Gastroesophageal sphincter (tissue), 4 donors: ENCODE measurements around the gene C19orf47. TPM values are rescaled to one million over a fixed set of nuclear protein-coding genes. Genes with fewer than 3 reads are reported as not detected.
A peak's percentile ranks its signal among the peaks of the same experiment; 100 is the strongest.

Experiments used
- ATAC-seq: fragments of 150-250 bp; one replicate; pipeline ENCODE4 v1.9.1; 2016; ENCODE audit warnings: mild to moderate bottlenecking, moderate library complexity
- H3K27ac ChIP-seq, 4 donors: fragments of 200-600 bp; sonication (generic) in 3 of 4; 1 replicate in 3 of 4; 2 replicates in 1 of 4; pipeline ENCODE4 v1.5.1; 2016 to 2019
- H3K27me3 ChIP-seq: fragments of 200-600 bp; sonication (generic); one replicate; pipeline ENCODE4 v1.5.1; 2019
- H3K36me3 ChIP-seq, 2 donors: fragments of 200-600 bp; sonication (generic); one replicate each; pipeline ENCODE4 v1.5.1; 2019; ENCODE audit warnings: control low read depth in 1 of 2
- H3K4me1 ChIP-seq, 3 donors: fragments of 200-600 bp; sonication (generic); 1 replicate in 2 of 3; 2 replicates in 1 of 3; pipeline ENCODE4 v1.5.1; 2016 to 2019; ENCODE audit warnings: control low read depth in 2 of 3
- H3K4me3 ChIP-seq, 2 donors: fragments of 200-600 bp; sonication (generic); one replicate each; pipeline ENCODE4 v1.5.1; 2019; ENCODE audit warnings: mild to moderate bottlenecking in 1 of 2, moderate library complexity in 1 of 2
- H3K9me3 ChIP-seq, 3 donors: fragments of 200-600 bp; sonication (generic); one replicate each; pipeline ENCODE4 v1.5.1; 2017 to 2019; ENCODE audit warnings: control low read depth in 2 of 3
- EP300 ChIP-seq: sonication (generic); formaldehyde crosslinking; IDR thresholded peaks from one replicate; pipeline ENCODE4 v1.6.1; 2017; ENCODE audit warnings: antibody characterized with exemption, mild to moderate bottlenecking
- POLR2A ChIP-seq, 2 donors: fragments of 450-650 bp; IDR thresholded peaks; one replicate each; pipeline ENCODE4 v1.6.1; 2017; ENCODE audit warnings: antibody characterized with exemption in 2 of 2, mild to moderate bottlenecking in 2 of 2, moderate library complexity in 1 of 2
- POLR2AphosphoS5 ChIP-seq: sonication (generic); formaldehyde crosslinking; IDR thresholded peaks from one replicate; pipeline ENCODE4 v1.6.1; 2017; ENCODE audit warnings: antibody characterized with exemption
- WGBS, 2 donors: methylation state at CpG; one replicate each; pipeline ENCODE4 v1.1.5; 2018; ENCODE audit warnings: low coverage in 1 of 2; 5-methylcytosine and 5-hydroxymethylcytosine counted together
- total RNA-seq, 4 donors: library from RNA; depleted of rRNA; stranded (reverse); fragments of >200 nt; gene quantifications; one replicate each; pipeline ENCODE4 v1.1.0, GENCODE V29; 2016
- TF ChIP-seq, protein P1 (sequence below), 4 experiments: fragments of 200-600 bp in 2 of 4; fragments of 450-650 bp in 2 of 4; sonication (generic) in 1 of 4; IDR thresholded peaks; one replicate each; pipeline ENCODE4 v1.5.1; 2017 to 2019; ENCODE audit warnings: antibody characterized with exemption in 4 of 4, mild to moderate bottlenecking in 2 of 4, moderate library complexity in 2 of 4

The C19orf47 gene
- total RNA-seq, 4 donors from 2014 or later = 10.0 to 29.7 (median 19.2) TPM

DNA sequence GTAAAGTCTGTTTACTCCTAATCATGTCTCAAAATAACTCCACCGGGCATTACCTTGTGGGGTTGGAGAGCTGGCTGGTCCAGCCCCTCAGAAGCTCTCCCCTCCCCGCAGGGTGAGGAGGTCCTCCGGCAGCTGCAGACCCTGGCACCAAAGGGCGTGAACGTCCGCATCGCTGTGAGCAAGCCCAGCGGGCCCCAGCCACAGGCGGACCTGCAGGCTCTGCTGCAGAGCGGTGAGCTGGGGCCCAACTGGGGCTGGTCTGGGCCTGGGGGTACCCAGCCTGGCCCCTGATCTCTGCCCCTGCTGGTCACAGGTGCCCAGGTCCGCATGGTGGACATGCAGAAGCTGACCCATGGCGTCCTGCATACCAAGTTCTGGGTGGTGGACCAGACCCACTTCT is 21.6 kb upstream of the C19orf47 start:
- Histone ChIP-seq H3K9me3 (no peaks in the 10 kb centered on the region), H3K4me1 (peaks cover 0 to 25% (median 4%) of the 10 kb centered on the region in 3 donors), H3K4me3 (no peak overlapping the region), H3K27ac (no peak overlapping the region), H3K36me3 (peaks cover 0 to 85% of the 10 kb centered on the region in 2 donors), H3K27me3 (no peaks in the 10 kb centered on the region)
- ATAC-seq = no peak
- no CpG with 5 or more reads among the region's 12 CpGs for WGBS, 2 donors
- no peak for TF ChIP-seq POLR2AphosphoS5
- no peak for TF ChIP-seq POLR2A (IDR thresholded peaks at IDR 0.05)
- TF ChIP-seq EP300 = no peak
- TF ChIP-seq, protein P1, sequence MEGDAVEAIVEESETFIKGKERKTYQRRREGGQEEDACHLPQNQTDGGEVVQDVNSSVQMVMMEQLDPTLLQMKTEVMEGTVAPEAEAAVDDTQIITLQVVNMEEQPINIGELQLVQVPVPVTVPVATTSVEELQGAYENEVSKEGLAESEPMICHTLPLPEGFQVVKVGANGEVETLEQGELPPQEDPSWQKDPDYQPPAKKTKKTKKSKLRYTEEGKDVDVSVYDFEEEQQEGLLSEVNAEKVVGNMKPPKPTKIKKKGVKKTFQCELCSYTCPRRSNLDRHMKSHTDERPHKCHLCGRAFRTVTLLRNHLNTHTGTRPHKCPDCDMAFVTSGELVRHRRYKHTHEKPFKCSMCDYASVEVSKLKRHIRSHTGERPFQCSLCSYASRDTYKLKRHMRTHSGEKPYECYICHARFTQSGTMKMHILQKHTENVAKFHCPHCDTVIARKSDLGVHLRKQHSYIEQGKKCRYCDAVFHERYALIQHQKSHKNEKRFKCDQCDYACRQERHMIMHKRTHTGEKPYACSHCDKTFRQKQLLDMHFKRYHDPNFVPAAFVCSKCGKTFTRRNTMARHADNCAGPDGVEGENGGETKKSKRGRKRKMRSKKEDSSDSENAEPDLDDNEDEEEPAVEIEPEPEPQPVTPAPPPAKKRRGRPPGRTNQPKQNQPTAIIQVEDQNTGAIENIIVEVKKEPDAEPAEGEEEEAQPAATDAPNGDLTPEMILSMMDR (IDR thresholded peaks at IDR 0.05) = no peak

DNA sequence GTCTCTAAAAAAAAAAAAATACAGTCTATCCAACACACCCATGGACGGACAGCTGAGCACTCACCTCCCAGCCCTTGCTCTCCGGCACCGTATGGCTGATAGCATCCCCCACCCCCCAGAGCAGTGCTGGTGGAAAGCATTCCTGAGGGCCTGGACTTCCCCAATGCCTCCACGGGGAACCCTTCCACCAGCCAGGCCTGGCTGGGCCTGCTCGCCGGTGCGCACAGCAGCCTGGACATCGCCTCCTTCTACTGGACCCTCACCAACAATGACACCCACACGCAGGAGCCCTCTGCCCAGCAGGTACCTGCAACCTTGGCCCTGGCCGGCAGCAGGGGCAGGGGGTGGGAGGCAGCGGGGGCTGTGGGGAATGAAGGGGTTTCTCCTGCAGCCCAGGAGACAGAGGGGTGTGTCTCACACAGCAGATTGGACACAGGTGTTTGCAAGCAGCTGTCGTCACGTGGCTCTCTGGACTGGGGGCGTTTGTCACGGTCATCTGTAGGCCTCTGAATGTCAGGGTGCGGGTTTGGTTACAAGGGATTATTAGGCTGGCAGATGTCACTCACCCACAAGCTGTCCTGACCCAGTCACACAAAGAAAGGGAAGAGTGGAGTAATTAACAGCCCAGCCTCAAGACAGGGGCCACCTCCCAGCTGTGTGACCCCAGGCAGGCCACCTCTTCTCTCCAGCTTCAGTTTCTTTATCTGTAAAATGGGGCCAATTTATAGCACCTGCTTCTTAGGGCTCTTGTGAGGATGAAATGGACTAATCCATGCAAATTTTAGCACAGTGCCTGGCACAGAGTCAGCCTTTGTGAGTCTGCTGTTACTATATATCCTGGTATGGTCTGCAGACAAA is 19.6 kb upstream of the C19orf47 start:
- no CpG with 5 or more reads among the region's 16 CpGs for WGBS, 2 donors
- Histone ChIP-seq H3K9me3 (no peaks in the 10 kb centered on the region), H3K27me3 (no peaks in the 10 kb centered on the region), H3K36me3 (peaks cover 0 to 65% of the 10 kb centered on the region in 2 donors), H3K4me3 (no peak overlapping the region), H3K4me1 (peaks cover 0 to 26% (median 4%) of the 10 kb centered on the region in 3 donors), H3K27ac (no peak overlapping the region)
- TF ChIP-seq EP300 = no peak
- TF ChIP-seq, protein P1 (IDR thresholded peaks at IDR 0.05) = no peak
- no peak for ATAC-seq

DNA sequence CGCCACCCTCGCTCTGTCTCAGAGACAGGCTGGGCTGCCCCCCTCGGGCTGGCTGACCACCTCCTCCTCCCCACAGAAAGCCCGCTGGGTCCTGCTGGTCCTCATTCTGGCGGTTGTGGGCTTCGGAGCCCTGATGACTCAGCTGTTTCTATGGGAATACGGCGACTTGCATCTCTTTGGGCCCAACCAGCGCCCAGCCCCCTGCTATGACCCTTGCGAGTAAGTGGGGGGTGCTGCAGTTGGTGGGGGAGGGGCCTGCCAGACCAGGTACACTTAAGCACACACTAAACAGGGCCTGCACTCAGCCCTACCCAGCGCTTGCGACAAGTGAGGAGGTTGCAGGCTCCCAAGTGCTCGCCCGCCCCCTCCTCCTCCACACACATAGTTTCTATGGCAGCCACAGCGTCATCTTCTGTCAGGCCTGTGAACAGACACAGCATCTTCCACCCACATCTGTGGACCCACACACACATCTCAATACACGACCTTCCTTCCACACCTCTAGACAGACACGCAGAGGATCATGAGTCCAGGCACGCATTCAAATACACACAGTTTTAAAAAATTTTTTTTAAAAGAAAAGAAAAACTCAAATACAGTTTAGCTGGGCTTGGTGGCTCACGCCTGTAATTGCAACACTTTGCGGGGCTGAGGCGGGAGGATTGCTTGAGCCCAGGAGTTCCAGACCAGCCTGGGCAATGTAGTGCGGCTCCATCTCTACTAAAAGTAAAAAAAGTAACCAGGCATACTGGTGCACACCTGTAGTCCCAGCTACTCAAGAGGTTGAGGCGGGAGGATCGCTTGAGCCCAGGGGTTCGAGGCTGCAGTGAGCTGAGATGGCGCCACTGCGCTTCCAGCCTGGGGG is 18.7 kb upstream of the C19orf47 start:
- ATAC-seq = no peak
- WGBS, 2 donors = 20 to 78% methylated on average over 1 to 13 of the region's 27 CpGs
- no peaks in the 10 kb centered on the region for H3K27me3 ChIP-seq
- H3K9me3 ChIP-seq = no peaks in the 10 kb centered on the region
- no peak overlapping the region for H3K27ac ChIP-seq
- peak overlapping the region in 1 of 2 donors; percentile 49 for H3K4me3 ChIP-seq
- peaks cover 0 to 56% of the 10 kb centered on the region in 2 donors for H3K36me3 ChIP-seq
- peaks cover 0 to 26% (median 4%) of the 10 kb centered on the region in 3 donors for H3K4me1 ChIP-seq
- TF ChIP-seq EP300 = no peak
- no peak for TF ChIP-seq POLR2A (IDR thresholded peaks at IDR 0.05)
- TF ChIP-seq, protein P1 (IDR thresholded peaks at IDR 0.05) = no peak
- TF ChIP-seq POLR2AphosphoS5 = no peak

DNA sequence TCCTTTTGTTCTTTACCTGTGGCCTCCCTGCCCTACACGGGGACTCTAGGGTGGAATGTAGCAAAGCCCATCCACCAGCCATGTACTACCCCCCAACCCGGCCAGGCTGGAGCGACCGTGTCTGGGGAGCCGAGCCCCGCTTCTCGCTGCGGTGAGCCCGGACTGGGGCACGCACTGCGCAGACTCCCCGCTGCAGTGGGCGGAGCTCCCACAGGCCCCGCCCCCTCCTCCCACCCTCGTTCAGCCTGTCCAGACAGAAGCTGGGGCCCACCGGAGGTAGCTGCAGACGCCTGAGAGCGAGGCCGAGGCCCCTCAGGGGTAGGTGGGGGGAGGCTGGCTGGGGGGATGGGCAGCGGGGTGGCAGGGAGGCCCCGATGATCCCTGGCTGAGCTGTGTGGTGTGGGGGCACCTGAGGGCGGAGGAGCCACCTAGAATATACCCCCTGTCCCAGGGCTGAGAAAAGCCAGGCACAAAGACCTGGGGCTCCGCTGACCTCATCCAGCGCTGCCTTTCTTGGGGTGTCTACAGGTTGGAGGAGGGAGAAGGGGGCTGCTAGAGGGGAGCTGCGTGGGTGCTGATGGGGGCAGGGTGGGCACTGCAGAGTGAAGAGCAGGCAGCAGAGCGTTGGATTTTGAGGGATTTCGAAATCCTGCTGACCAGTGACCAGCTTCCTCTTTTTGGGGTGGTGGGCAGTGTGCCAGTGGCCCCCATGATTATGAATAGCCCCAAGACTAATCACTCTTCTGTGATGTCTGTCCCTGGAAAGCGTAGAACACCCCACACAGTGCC is 17.6 kb upstream of the C19orf47 start:
- Histone ChIP-seq H3K36me3 (peaks cover 0 to 45% of the 10 kb centered on the region in 2 donors), H3K4me3 (peak overlapping the region; percentile 31 to 49), H3K27ac (peak overlapping the region in 3 of 4 donors; percentile 34 to 59 (median 57)), H3K4me1 (peaks cover 0 to 26% (median 4%) of the 10 kb centered on the region in 3 donors), H3K9me3 (no peaks in the 10 kb centered on the region), H3K27me3 (no peaks in the 10 kb centered on the region)
- 31 to 40% methylated on average over 1 to 5 of the region's 28 CpGs for WGBS, 2 donors
- TF ChIP-seq POLR2A (IDR thresholded peaks at IDR 0.05) (peak in 1 of 2 donors; percentile 22), POLR2AphosphoS5 (no peak)
- peak; percentile 84 for ATAC-seq

DNA sequence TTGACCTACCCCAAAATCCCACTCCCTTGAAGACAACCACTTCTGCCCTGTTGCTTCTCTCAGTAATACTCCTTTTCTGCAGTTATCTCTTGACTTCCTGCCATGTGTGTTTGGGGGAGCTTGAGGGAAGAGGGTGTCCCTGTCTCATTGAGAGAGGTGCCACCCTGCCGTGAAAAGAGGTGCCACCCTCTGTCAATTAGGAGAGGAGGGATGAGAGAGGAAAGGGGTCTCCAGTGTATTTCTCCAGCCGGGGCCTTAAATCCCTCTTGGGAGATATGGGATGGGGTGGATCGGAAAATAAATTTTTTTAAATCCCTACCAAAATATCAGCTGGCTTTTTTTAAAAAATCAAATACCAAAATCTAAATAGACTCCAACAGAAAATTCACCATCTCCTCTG is 16.8 kb upstream of the C19orf47 start:
- peak overlapping the region in 1 of 2 donors; percentile 49 for H3K4me3 ChIP-seq
- H3K36me3 ChIP-seq = peaks cover 0 to 39% of the 10 kb centered on the region in 2 donors
- ATAC-seq = no peak
- no peaks in the 10 kb centered on the region for H3K9me3 ChIP-seq
- WGBS, 2 donors = 54 to 72% methylated on average over 3 of the region's 3 CpGs
- H3K4me1 ChIP-seq = peaks cover 0 to 29% (median 4%) of the 10 kb centered on the region in 3 donors
- no peaks in the 10 kb centered on the region for H3K27me3 ChIP-seq
- H3K27ac ChIP-seq = no peak overlapping the region
- no peak for TF ChIP-seq EP300
- TF ChIP-seq POLR2A (IDR thresholded peaks at IDR 0.05) = no peak
- no peak for TF ChIP-seq POLR2AphosphoS5
- TF ChIP-seq, protein P1 (IDR thresholded peaks at IDR 0.05) = no peak
